Stimulated activated CD4-positive, alpha-beta T cell treated with anti-CD3 and anti-CD28 coated beads, Interleukin-2, amount 100 ng/mL, for 48 hours (primary cell): ENCODE results near the gene SESN2.
"Not testable (repeated sequence)": the region's sequence is repeated elsewhere in the genome, so short reads cannot be mapped to it uniquely, and the experiment has no call there.

Source experiments
- DNase-seq, 2 donors: peaks; one replicate each; pipeline ENCODE4 v3.0.0-alpha.2; 2020

The SESN2 gene

DNA sequence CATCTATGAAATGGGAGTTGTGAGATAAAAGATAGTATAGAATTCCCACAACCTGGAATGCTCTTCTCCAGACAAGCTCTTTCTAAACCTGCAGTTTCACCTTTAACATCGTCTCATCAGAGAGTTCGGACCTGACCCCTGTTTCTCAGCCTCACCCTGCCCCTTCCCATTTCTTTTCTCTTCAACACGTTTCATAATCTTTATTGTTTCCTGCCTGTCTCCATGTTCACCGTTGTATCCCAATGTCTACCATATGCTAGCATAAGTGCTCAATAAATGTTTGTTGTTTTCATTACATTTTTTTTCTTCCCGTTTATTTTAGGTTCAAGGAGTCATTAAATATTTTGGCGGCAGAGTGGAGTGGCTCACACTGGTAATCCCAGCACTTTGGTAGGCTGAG is 32.4 kb downstream of the SESN2 start:
- no peak for DNase-seq

DNA sequence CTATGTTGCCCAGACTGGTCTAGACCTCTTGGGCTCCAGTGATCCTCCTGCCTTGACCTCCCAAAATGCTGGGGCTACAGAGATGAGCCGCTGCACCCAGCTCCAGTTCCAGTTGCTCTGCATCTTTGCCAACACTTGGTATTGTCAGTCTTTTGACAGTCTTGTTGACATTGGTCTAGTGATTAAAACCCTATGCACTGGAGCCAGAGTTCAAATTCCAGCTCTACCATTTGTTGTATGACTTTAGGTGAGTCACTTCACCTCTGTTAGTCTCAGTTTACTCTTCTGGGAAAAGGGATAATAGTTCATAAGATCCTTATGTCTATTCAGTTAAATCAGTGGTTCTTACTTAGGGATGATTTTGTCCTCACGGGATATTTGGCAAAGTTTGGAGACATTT is 36.6 kb downstream of the SESN2 start:
- DNase-seq: no peak

DNA sequence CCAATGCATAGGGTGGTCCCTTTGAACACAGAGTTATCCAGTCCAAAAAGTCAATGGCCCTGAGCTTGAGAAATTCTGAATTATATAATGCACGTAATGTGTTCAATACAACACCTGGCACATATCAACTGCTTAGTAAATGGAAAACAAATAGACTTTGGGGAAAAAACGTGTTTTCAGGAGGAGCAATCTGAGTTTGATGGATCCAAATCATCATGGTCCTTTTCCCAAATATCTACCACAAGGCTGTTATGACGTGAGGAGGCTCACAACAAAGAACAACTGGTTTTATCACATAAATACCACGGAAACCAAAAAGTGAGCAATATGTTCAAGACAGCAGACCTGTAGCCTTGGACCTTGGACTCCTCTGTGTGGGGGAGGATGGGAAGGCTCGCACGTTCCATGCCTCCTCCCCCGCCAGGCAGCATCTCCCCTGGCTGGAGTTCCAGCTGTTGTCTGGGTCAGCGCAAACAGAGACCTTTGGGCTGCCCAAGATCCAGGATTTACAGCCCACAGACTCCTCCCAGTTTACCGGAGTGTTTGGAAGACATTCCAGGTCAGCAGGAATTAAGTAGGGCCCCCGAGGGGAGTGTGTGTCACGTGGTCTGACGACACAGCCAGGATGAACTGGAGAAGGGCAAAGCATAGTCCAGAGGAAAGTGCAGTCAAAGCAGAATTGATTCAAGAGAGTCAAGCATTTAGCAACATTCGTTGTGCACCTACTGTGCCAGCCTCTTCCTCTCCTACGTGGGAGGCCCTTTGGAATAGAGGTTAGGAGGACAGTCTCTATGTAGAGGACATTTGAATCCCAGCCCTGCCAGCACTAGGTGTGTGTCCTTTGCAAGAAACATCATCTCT is 37.3 kb downstream of the SESN2 start:
- no peak for DNase-seq

DNA sequence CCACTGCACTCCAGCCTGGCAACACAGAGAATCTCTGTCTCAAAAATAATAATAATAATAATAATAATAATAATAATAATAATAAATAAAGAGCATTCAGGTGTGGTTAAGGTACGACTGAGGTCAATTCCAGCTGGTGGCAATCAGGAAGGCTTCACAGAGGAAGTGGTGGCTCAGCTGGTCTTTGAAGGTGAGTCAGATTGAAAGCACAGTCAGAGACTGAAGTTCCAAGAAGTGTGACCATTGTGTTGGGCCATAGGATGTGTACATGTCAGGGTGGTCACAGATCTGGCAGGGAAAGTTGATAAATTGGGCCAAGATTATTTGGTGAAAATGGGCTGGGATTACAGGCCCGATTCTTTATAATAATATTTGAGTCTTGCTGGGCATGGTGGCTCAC is 38.5 kb downstream of the SESN2 start:
- no peak for DNase-seq

DNA sequence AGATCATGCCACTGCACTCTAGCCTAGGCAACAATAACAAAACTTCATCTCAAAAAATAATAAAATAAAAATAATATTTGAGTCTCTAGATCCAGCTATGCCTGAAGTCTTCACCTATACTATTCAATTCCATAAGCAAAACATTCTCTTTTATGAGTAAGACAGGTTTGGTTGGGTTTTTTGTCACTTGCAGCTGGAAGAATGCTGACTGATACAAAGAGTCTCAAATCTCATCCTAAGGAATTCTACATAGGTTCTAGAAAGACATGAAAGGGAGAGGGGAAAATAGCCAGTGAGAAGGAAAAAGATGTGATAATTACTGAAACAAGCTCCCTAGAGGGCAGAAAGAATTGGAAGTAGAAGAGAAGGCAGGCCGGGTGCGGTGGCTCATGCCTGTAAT is 39.1 kb downstream of the SESN2 start:
- no peak for DNase-seq

DNA sequence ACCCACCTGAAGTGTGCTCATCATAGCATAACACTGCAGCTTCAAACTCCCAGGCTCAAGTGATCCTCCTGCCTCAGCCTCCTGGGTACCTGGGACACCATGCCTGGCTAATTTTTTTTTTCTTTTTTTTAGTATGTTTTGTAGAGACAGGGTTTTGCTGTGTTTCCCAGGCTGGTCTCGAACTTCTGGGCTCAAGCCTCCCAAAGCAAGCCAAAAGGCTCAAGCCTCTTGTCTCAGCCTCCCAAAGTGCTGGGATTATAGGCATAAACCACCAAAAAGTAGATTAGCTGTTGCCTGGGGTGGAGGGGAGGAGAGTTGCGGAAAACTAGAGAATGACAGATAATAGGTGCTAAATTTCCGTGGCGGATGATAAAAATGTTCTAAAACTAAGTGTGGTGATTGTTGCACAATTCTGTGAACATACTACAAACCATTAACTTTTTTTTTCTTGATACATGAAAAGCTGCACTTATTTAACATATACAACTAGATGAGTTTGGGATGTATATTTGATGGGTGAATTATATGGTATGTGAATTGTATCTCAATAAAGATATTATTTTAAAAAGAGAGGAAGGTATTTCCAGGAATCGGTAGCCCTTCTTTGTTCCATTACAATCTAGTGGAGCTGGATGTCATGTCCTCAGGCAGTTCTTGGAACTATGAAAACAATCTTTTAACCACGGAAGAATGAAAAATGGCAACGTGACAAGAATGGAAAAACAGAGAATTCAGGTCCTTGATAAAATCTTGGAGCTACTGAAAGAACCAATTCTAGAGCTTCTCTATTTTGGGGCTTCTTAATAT is 42.3 kb downstream of the SESN2 start:
- no peak for DNase-seq

DNA sequence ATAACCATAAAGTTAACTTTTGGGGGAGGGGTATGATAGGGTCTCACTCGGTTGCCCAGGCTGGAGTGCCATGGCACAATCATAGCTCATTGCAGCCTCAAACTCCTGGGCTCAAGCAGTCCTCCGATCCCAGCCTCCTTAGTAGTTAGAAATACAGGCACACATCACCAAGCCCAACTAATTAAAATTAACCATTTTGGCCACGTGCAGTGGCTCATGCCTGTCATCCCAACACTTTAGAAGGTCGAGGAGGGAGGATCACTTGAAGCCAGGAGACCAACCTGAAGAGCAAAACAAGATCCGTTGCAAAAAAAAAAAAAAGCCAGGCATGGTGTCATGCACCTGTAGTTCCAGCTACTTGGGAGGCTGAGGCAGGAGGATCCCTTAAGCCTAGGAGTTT is 42.9 kb downstream of the SESN2 start:
- no peak for DNase-seq

DNA sequence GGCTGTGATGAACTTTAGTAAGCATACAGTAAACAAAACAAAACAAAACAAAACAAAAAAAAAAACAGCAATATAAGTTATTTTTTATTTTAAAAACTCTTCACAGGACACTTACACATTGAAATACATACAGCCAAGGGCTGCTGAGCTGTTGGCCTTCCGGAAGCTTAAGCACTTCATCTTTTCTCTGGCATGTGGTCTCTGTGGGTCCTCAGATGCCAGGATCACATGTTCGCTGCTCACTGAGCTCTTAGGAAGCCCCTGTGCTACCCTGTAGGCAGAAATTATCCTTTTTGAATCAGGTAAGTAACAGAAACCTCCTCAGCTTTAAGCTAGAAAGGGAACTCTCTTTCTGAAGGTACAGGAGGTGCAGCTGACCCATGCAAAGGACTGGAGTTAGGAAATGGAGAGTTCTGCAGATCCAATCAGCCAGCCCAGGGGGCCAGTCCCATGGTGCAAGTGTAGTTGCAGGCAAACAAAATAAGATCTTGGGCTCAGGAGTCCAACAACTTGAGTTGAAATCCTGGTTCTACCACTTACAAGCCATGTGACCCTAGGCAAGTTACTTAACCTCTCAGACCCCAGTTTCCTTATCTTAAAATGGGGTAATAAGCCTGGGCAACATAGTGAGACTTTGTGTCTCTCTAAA is 47.1 kb downstream of the SESN2 start:
- no peak for DNase-seq

DNA sequence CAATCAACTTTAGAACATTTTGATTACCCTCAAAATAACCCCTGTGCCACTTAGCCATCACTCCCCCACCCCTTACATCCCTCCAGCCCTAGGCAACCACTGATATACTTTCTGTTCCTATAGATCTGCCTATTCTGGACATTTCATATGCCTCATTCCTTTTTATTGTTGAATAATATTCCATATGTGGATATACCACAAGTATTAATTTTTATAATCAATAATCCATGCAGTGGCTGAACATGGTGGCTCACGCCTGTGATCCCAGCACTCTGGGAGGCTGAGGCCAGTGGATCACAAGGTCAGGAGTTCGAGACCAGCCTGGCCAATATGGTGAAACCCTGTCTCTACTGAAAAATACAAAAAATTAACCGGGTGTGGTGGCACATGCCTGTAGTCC is 49.4 kb downstream of the SESN2 start:
- no peak for DNase-seq

DNA sequence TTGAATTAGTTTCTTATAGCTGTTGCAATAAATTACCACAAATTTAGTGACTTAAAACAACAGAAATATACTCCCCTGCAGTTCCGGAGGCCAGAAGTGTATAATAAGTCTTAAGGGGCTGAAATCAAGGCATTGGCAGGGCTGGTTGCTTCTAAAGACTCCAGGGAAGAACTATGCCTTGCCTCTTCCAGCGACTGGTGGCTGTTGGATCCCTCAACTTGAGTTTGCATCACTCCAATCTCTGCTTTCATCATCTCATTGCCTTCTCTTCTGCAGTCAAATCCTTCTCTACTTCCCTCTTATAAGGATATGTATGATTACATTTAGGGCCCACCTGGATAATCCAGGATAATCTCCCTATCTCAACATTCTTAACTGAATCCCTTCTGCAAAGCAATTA is 50.4 kb downstream of the SESN2 start:
- no peak for DNase-seq

DNA sequence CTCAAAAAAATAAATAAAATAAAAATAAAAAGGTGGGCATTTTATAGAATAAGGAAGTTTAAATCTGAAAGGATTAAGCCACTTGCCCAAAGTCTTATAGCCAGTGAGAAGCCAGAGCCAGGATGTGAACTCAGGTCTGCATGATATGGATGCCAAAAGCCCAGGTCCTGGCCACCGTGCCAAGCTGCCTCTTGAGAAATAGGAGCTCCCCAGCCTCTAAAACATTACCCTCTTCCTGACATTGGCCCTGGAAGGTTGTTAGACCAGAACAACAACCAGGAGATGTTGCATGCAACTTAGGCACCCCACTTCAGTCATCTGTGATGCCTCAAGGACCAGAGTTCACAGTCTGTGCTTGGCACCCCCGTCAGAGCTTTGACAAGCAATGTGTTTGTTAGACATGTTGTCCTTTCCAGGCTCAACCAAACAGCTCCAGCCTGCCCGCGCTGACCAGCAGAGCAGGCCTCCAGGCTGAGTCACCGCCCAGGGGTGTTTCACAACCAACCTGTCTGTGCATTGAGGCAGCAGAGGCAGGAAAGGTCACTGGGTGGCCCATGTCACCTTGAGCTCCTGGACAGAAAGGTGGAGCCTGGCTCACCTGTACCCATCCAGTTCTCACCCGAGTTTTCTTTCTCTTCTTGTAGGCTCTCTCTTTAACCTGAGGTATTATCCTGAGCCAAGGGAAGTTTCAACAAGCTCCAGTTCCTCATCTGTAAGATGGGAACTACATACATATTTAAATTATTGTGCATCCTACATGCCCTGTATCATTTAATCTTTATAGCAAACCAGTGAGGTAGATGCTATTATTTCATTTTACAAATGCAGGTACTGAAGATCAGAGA is 54.6 kb downstream of the SESN2 start:
- no peak for DNase-seq

DNA sequence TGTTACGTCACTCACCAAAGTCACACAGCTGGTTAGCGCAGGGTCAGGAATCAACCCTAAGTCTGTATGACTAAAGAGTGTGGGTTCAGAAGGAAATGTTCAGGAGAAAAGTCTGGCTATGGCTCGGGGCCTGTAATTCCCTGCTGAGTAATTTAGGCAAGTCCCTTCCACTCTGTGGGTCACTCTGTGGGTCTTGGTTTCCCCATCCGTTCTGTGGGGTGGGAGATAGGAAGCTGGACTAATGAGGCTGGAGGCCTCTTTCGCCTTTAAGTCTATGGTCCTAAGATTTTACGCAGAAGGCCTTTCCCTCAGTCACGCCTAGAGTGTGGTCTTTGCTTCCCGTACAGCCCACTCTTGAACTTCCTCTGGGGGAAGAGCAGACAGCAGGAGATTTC is 55.2 kb downstream of the SESN2 start:
- no peak for DNase-seq

DNA sequence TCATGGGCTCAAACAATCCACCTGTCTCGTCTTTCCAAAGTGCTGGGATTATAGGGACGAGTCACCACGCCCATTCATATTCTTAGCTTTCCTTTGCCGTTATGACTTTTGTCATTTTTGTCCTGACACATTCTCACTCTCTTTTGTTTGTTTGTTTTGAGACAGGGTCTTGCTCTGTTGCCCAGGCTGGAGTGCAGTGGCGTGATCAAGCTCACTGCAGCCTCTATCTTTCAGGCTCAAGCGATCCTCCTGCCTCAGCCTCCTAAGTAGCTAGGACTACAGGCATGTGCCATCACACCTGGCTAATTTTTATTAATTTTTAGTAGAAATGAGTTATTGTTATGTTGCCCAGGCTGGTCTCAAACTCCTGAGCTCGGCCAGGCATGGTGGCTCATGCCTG is 57.7 kb downstream of the SESN2 start:
- DNase-seq: no peak

DNA sequence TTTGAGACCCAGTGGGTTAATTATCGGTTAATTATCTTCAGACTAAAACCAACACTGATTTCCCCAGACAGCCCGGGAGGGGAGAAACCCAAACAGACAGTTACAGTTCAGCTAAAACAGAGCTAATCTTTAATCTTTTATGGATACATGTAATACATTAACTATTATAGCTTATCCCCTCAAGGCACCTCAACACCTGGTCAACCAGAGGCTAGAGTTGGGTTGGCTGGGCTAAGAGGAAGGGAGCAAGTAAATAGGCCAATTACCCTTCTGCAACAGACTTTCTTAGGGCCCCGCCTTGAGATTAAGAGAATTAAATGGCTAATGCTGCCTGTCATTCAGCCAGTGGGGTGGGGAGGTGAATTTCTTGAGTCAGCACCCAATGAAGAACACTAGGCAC is 62.9 kb downstream of the SESN2 start:
- no peak for DNase-seq

DNA sequence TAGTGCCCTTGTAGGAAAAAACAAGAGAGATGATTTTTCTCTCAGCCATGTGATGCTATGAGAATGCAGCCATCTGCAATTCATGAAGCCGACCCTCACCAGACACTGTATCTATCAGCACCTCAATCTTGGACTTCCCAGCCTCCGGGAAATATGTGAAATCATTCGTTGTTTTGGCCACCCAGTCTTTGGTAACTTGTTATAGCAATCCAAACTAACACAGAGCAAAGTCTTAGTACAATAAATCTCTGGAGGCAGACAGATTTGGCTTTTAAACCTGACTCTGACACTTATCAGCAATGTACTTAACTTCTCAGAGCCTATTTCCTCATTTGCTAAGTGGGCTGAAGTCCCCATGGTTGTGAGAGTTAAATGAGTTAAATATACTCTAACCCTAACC is 64.4 kb downstream of the SESN2 start:
- DNase-seq: no peak

DNA sequence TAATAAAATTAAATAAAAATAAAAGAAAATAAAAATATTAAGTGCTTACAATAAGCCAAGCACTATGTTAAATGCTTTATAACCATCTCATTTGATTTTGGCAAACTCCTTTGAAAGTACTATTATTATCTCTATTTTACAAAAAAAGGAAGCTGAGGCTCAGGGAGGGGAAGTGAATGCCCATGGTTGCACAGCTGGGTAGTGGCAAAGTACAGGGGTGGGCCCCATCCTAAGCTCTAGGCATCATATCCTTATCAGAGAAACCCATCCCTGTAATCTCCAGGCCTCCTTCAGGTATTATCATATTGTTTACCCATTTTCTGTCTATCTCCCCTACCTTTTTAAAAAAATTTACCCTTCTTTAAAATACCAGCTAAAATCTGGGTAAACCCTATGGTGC is 67.2 kb downstream of the SESN2 start:
- DNase-seq: no peak

DNA sequence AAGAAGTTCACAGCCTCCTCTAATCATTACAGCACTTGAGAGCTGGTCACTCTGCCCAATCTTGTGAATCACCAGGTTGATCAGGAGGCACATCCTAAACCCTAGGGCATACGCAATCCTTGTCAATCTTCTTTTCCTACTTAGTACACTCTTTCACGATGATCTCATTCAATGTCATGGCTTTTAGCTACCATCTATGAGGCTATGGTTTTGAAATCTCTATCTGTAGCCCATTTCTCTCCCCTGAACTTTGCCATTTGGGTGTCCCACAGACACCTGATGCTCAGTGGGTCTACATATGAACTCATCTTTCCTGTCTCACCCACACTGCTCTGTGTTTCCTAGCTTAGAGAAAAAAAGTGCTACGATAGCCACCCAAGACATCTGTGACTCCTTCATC is 67.7 kb downstream of the SESN2 start:
- no peak for DNase-seq

DNA sequence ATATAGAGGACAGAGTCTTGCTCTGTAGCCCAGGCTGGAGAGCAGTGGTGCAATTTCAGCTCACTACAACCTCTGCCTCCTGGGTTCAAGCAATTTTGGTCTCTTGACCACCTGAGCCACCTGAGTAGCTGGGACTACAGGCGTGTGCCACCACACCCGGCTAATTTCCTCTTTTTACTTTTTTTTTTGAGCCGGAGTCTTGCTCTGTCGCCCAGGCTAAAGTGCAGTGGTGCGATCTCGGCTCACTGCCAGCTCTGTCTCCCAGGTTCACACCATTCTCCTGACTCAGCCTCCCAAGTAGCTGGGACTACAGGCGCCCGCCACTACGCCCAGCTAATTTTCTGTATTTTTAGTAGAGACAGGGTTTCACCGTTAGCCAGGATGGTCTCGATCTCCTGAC is 68.1 kb downstream of the SESN2 start:
- not testable (repeated sequence) for DNase-seq

DNA sequence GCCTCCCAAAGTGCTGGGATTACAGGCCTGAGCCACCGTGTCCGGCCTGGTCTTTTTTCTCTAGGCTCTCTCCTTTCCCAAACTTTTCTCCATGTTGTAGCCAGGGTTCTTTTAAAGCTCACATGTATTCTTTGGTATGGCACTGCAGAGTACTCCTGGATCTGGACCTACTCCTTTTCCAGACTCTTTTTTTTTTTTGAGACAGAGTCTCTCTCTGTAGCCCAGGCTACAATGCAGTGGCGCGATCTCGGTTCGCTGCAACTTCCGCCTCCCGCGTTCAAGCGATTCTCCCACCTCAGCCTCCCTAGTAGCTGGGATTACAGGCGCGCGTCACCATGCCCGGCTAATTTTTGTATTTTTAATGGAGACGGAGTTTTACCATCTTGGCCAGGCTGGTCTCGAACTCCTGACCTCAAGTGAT is 68.9 kb downstream of the SESN2 start:
- no peak for DNase-seq

DNA sequence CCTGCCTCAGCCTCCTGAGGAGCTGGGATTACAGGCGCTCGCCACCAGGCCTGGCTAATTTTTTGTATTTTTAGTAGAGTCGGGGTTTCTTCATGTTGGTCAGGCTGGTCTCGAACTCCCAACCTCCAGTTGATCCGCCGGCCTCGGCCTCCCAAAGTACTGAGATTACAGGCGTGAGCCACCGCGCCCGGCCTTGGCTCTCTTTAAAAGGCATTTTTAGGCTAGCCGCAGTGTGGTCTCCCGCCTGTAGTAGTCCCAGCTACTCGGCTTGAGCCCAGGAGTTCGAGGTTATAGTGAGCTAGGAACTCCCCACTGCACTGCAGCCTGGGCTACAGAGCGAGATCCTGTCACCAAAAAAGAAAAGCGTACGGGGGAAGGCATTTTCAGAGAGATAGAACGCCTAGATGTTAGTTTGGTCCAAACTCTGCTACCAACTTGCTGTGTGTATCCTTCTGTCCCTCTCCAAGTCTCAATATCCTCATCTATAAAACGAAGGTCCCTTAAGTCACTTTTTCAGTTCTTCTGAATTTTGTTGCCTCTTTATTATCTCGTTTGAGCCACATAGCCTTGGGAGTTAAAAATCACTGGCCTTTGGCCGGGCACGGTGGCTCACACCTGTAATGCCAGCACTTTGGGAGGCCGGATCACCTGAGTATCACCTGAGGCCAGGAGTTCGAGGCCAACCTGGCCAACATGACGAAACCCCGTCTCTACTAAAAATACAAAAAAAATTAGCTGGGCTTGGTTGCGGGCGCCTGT is 70.3 kb downstream of the SESN2 start:
- DNase-seq: peak; percentile 28 to 50
